ENCODE data around the gene ACAN. TPM values are rescaled to one million over a fixed set of nuclear protein-coding genes. Genes with fewer than 3 reads are reported as not detected.

ACAN gene
- total and polyA plus RNA-seq, 8 donors = 0.04 to 5.7 (median 0.22) TPM; not detected in 1

DNA sequence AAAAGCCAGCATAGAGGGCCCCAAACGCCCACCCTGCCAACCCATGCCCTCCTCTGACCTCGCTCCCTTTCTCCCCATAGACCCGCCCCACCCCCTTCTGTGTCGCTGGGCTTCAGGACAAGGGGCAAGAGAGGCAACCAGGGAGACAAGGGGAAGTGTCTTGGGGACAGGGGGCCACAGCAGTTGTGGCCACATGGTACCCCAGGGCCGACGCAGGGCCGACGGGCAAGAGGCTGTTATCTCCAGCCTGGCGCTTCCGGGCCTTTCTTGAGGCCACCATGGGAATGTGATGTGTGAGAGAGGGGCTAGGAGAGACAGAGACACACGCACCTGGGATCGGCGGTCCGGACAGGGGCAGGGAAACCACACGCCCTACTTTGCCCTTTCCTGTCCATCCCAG, 95.5 kb downstream of the ACAN start:
- Histone ChIP-seq H3K27me3 (peaks cover 0 to 7% (median 0%) of the 10 kb centered on the region in 4 donors), H3K4me1 (peaks cover 0 to 7% (median 0%) of the 10 kb centered on the region in 3 donors), H3K9me3 (no peaks in the 10 kb centered on the region), H3K27ac (no peak overlapping the region), H3K36me3 (no peaks in the 10 kb centered on the region), H3K4me3 (no peak overlapping the region)
- no peak for DNase-seq
- no peak for TF ChIP-seq CTCF (IDR thresholded peaks at IDR 0.05)
- intact Hi-C loops (cut with DNase I) = no loop called here
- 67 to 85% methylated on average over 15 of the region's 15 CpGs for WGBS, 2 donors
- no peak for ATAC-seq
- no peak for FAIRE-seq

- no peak for TF ChIP-seq CTCF (IDR thresholded peaks at IDR 0.05)
- ATAC-seq (no peak), DNase-seq (no peak), FAIRE-seq (no peak)
- 82 to 85% methylated on average over 9 of the region's 9 CpGs for WGBS, 2 donors
- Histone ChIP-seq H3K4me3 (no peak overlapping the region), H3K4me1 (peaks cover 0 to 7% (median 0%) of the 10 kb centered on the region in 3 donors), H3K27me3 (peaks cover 0 to 7% (median 0%) of the 10 kb centered on the region in 4 donors), H3K27ac (no peak overlapping the region), H3K36me3 (no peaks in the 10 kb centered on the region), H3K9me3 (no peaks in the 10 kb centered on the region)
- intact Hi-C loops (cut with DNase I) = no loop called here
Measured at GRCh38 chr15:88899251-88899650, 96.0 kb downstream of the ACAN start.

- no peak for DNase-seq
- Histone ChIP-seq H3K4me3 (no peak overlapping the region), H3K36me3 (no peaks in the 10 kb centered on the region), H3K27me3 (no peaks in the 10 kb centered on the region), H3K9me3 (no peaks in the 10 kb centered on the region), H3K27ac (no peak overlapping the region), H3K4me1 (no peaks in the 10 kb centered on the region)
- no peak for TF ChIP-seq CTCF (IDR thresholded peaks at IDR 0.05)
- no peak for ATAC-seq
- 75 to 83% methylated on average over 10 to 12 of the region's 12 CpGs for whole genome bisulfite sequencing, 2 donors
- intact Hi-C loops (cut with DNase I) = loop anchor here in 2 of 3 donors (5.0 to 10.0 kb wide), 3 partner anchors 114 to 274 kb away; no protein-coding TSS in a partner anchor
- no peak for FAIRE-seq
Measured at GRCh38 chr15:88900309-88900981, 97.2 kb downstream of the ACAN start.

DNA sequence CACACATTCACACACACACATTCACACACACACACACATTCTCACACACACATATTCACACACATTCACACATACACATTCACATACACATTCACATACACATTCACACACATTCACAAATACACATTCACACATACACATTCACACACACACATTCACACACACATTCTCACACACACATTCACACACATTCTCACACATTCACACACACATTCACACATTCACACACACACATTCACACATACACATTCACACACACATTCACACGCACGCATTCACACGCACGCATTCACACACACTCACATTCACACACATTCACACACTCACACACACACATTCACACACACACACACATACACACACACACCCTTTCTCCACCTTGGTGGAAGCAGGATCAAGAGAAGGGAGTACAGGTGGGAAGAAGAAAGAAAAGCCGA, 97.8 kb downstream of the ACAN start:
- no peak for TF ChIP-seq CTCF (IDR thresholded peaks at IDR 0.05)
- 67 to 85% methylated on average over 5 of the region's 5 CpGs for WGBS, 2 donors
- no peak for ATAC-seq
- Histone ChIP-seq H3K4me3 (no peak overlapping the region), H3K27me3 (no peaks in the 10 kb centered on the region), H3K27ac (no peak overlapping the region), H3K4me1 (no peaks in the 10 kb centered on the region), H3K9me3 (no peaks in the 10 kb centered on the region), H3K36me3 (no peaks in the 10 kb centered on the region)
- FAIRE-seq = no peak
- intact Hi-C loops (cut with DNase I) = loop anchor here in 2 of 3 donors (5.0 to 10.0 kb wide), 3 partner anchors 114 to 274 kb away; no protein-coding TSS in a partner anchor
- no peak for DNase-seq
